Right lobe of liver (tissue), 6 donors: ENCODE measurements around the gene CNOT4. TPM values are rescaled to one million over a fixed set of nuclear protein-coding genes. Genes with fewer than 3 reads are reported as not detected.
"Not testable (repeated sequence)": the region's sequence is repeated elsewhere in the genome, so short reads cannot be mapped to it uniquely, and the experiment has no call there.

Source experiments
- ATAC-seq, 4 donors: fragments of 200-7000 bp; cut with Tn5 transposase; one replicate each; pipeline ENCODE4 v1.9.1; 2020; ENCODE audit warnings: mild to moderate bottlenecking in 4 of 4, moderate library complexity in 4 of 4
- DNase-seq, 3 donors: peaks; one replicate each; pipeline ENCODE4 v3.0.0-alpha.2; 2020
- H3K27ac ChIP-seq, 3 donors: fragments of 200-600 bp; one replicate each; pipeline ENCODE4 v1.8.0; 2022
- H3K27me3 ChIP-seq, 2 donors: fragments of 200-600 bp; one replicate each; pipeline ENCODE4 v1.8.0; 2022
- H3K36me3 ChIP-seq, 4 donors: fragments of 200-600 bp; sonication (generic) in 1 of 4; one replicate each; pipeline versions ENCODE4 v1.5.1 to v1.8.0; 2017 to 2022; ENCODE audit warnings: control low read depth in 1 of 4
- H3K4me1 ChIP-seq, 4 donors: fragments of 200-600 bp; sonication (generic) in 1 of 4; one replicate each; pipeline versions ENCODE4 v1.5.1 to v1.8.0; 2017 to 2022; ENCODE audit warnings: control low read depth in 1 of 4
- H3K4me3 ChIP-seq, 3 donors: fragments of 200-600 bp; one replicate each; pipeline ENCODE4 v1.8.0; 2022
- H3K9me3 ChIP-seq, 4 donors: fragments of 200-600 bp; sonication (generic) in 1 of 4; one replicate each; pipeline versions ENCODE4 v1.5.1 to v1.8.0; 2017 to 2022; ENCODE audit warnings: control low read depth in 1 of 4
- POLR2A ChIP-seq: fragments of 450-650 bp; IDR thresholded peaks from one replicate; pipeline ENCODE4 v1.6.1; 2017; ENCODE audit warnings: antibody characterized with exemption, mild to moderate bottlenecking
- WGBS: methylation state at CpG from one replicate; pipeline ENCODE4 v1.1.6; 2018; ENCODE audit warnings: low coverage, low lambda C conversion rate; ENCODE audit not compliant: insufficient coverage; ENCODE audit errors: missing lambda C conversion rate; 5-methylcytosine and 5-hydroxymethylcytosine counted together
- intact Hi-C, 2 donors: fragments of 100-400 bp; cut with DNase I; formaldehyde crosslinking; loops; one replicate each; pipeline versions ENCODE4 v1.11.2 to v1.14.1; 2022
- total RNA-seq, 6 experiments: library from RNA; depleted of rRNA in 2 of 6; stranded (reverse); fragments of >200 nt in 2 of 6; fragmentation: NEBNext Ultra II Directional in 3 of 6; extraction: Animal tissue kit (Norgen Biotek cat#: 25700) in 3 of 6; gene quantifications; one replicate each; pipeline versions ENCODE4 v1.1.0 to v1.2.4, GENCODE V29; 2016 to 2023
- TF ChIP-seq, protein P1 (sequence below), 4 donors: fragments of 200-600 bp in 3 of 4; fragments of 450-650 bp in 1 of 4; IDR thresholded peaks; one replicate each; pipeline versions ENCODE4 v1.5.1 to v1.8.0; 2016 to 2022; ENCODE audit warnings: antibody characterized with exemption in 4 of 4, mild to moderate bottlenecking in 2 of 4
- donor health status: DM: no; HTN: yes; CAD: no.
- donor health status: DM: no; HTN: no; CAD: no.
- donor health status: DM: no; HTN: no; CAD: no.
- donor health status: DM: no; HTN: yes; CAD: no.
- donor health status: DM: no; HTN: yes; CAD: no.

The CNOT4 gene
- total RNA-seq, 6 experiments from 2014 or later = 9.1 to 14.1 (median 11.0) TPM

DNA sequence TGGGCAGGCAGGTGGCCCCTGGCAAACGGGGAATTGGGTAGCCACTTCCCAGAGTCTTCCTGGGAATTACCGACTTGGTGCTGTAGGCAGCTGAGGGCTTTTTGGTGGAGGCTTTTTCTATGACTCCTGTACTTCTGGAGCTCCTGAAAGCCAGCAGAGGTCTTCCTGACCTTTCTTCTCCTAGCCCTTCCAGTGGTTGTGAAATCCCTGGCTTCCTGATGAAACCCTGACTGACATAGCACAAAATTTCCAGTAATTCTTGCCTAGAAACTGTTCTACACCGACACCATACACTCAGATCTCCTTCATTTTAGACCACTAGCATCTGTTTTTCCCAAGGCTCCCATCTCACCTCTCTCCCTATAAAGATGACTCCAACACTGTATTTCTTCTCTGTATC lies 156.1 kb downstream of the CNOT4 start:
- no peaks in the 10 kb centered on the region for H3K9me3 ChIP-seq
- ATAC-seq = peak in 3 of 4 donors; percentile 59 to 79 (median 78)
- no peak overlapping the region for H3K4me3 ChIP-seq
- H3K4me1 ChIP-seq = peaks cover 0 to 7% (median 0%) of the 10 kb centered on the region in 4 donors
- no peaks in the 10 kb centered on the region for H3K36me3 ChIP-seq
- no peak for DNase-seq
- intact Hi-C loops = no loop called here
- no peak for TF ChIP-seq POLR2A
- TF ChIP-seq, protein P1, sequence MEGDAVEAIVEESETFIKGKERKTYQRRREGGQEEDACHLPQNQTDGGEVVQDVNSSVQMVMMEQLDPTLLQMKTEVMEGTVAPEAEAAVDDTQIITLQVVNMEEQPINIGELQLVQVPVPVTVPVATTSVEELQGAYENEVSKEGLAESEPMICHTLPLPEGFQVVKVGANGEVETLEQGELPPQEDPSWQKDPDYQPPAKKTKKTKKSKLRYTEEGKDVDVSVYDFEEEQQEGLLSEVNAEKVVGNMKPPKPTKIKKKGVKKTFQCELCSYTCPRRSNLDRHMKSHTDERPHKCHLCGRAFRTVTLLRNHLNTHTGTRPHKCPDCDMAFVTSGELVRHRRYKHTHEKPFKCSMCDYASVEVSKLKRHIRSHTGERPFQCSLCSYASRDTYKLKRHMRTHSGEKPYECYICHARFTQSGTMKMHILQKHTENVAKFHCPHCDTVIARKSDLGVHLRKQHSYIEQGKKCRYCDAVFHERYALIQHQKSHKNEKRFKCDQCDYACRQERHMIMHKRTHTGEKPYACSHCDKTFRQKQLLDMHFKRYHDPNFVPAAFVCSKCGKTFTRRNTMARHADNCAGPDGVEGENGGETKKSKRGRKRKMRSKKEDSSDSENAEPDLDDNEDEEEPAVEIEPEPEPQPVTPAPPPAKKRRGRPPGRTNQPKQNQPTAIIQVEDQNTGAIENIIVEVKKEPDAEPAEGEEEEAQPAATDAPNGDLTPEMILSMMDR (IDR thresholded peaks at IDR 0.05) = no peak
- WGBS = 57% methylated on average over 1 of the region's 3 CpGs
- H3K27me3 ChIP-seq = no peaks in the 10 kb centered on the region
- H3K27ac ChIP-seq = no peak overlapping the region

DNA sequence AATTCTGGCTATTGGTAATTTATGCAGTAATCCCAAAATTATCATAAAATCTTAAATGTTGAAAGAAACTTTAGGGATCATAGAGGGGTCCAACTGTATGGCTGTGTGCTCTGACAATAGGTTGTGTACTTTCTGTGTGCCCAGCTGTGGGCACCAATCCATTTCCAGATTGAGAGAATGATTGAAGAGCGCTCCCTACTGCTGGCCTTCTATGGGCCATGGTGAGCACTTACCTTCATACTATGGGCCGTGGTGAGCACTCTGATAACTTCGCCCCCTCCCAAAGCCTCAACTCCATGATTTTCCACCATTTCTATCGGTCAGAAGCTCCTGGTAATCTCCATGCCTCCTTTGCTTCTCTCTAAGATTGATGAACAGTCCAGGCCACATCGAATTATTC lies 157.6 kb downstream of the CNOT4 start:
- Histone ChIP-seq H3K27me3 (no peaks in the 10 kb centered on the region), H3K9me3 (no peaks in the 10 kb centered on the region), H3K4me3 (no peak overlapping the region), H3K36me3 (no peaks in the 10 kb centered on the region), H3K4me1 (peaks cover 0 to 7% (median 0%) of the 10 kb centered on the region in 4 donors), H3K27ac (no peak overlapping the region)
- DNase-seq (no peak), ATAC-seq (no peak)
- 87% methylated on average over 4 of the region's 5 CpGs for WGBS
- intact Hi-C loops = no loop called here
- TF ChIP-seq, protein P1 (IDR thresholded peaks at IDR 0.05) = no peak
- no peak for TF ChIP-seq POLR2A

DNA sequence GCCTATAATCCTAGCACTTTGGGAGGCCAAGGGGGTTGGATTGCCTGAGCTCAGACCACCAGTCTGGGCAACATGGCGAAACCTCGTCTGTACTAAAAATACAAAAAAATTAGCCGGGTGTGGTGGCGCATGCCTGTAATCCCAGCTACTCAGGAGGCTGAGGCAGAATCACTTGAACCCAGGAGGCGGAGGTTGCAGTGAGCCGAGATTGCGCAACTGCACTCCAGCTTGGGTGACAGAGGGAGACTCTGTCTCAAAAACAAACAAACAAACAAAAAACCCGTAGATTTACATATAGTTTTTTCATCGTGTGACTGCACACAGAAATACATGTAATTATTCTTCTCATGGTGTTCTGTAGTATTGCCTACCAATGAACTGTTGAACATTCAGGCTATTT lies 158.8 kb downstream of the CNOT4 start:
- ATAC-seq, DNase-seq, H3K4me3 ChIP-seq, H3K4me1 ChIP-seq, intact Hi-C loops, H3K36me3 ChIP-seq, H3K27ac ChIP-seq, H3K27me3 ChIP-seq, H3K9me3 ChIP-seq: not testable (repeated sequence)
- WGBS = 78% methylated on average over 8 of the region's 9 CpGs

DNA sequence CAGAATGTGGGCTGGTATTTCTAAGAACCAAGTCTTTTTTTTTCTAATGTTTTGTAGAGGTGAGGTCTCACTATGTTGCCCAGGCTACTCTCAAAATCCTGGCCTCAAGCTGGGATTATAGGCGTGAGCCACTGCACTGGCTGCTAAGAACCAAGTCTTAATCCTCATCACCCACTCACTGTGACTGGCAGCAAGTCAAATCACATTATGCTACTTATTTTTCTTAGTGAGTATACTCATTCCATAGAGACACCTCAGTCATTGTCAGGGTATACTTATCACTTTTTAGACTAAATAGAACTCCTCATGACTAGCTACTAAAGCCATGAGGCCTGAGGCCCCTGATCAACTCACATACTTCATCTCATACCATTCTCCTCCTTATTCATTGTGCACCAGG lies 160.2 kb downstream of the CNOT4 start:
- Histone ChIP-seq H3K4me1 (peaks cover 0 to 7% (median 0%) of the 10 kb centered on the region in 4 donors), H3K27me3 (no peaks in the 10 kb centered on the region), H3K9me3 (no peaks in the 10 kb centered on the region), H3K36me3 (no peaks in the 10 kb centered on the region), H3K4me3 (no peak overlapping the region), H3K27ac (no peak overlapping the region)
- 100% methylated on average over 1 of the region's 1 CpG for WGBS
- no peak for DNase-seq
- TF ChIP-seq POLR2A = no peak
- TF ChIP-seq, protein P1 (IDR thresholded peaks at IDR 0.05) = no peak
- intact Hi-C loops = no loop called here
- no peak for ATAC-seq

DNA sequence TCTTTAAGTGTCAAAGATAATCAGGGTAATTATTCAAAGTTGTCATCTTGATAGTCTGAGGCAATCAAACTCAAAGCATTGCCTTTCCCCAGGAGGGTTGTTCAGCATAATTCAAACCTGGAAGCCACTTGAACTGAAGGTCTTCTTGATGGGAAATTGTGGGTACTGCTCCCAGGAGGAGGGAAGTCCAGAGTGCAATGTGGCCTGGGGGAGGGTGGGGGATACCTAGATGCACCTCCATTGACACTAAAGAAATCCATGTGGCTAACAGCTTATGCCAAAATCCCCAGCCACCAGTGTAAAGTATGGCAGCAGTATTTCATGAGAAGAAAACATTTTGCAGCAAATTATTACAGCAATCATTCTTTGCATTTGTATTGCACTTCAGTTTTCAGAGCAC lies 161.4 kb downstream of the CNOT4 start:
- TF ChIP-seq, protein P1 (IDR thresholded peaks at IDR 0.05) = no peak
- TF ChIP-seq POLR2A = no peak
- H3K4me1 ChIP-seq = no peaks in the 10 kb centered on the region
- intact Hi-C loops = no loop called here
- ATAC-seq = no peak
- no peaks in the 10 kb centered on the region for H3K27me3 ChIP-seq
- H3K9me3 ChIP-seq = no peaks in the 10 kb centered on the region
- no peaks in the 10 kb centered on the region for H3K36me3 ChIP-seq
- H3K4me3 ChIP-seq = no peak overlapping the region
- no peak for DNase-seq
- no peak overlapping the region for H3K27ac ChIP-seq
